Osteoblast (primary cell): ENCODE data around the gene NEUROD6. TPM values are rescaled to one million over a fixed set of nuclear protein-coding genes. Genes with fewer than 3 reads are reported as not detected.

Experiments used
- DNase-seq: peaks from one replicate; pipeline ENCODE4 v3.0.0; 2011; ENCODE audit warnings: low spot score, mixed read lengths; ENCODE audit not compliant: insufficient read length; ENCODE audit errors: missing footprints
- H2AFZ ChIP-seq: 2 replicates; pipeline ENCODE4 v1.6.0; 2011; ENCODE audit warnings: mild to moderate bottlenecking, low read length
- H3K27ac ChIP-seq: 2 replicates; pipeline ENCODE4 v1.5.1; 2011; ENCODE audit warnings: mild to moderate bottlenecking, low read depth, low read length, moderate library complexity
- H3K27me3 ChIP-seq: 2 replicates; pipeline ENCODE4 v1.6.0; 2012; ENCODE audit warnings: mild to moderate bottlenecking, control low read depth, inconsistent platforms, low read length, moderate library complexity; ENCODE audit not compliant: insufficient read depth
- H3K36me3 ChIP-seq: 2 replicates; pipeline ENCODE4 v1.5.1; 2011; ENCODE audit warnings: mild to moderate bottlenecking, low read length, control low read depth, moderate library complexity; ENCODE audit not compliant: insufficient read depth
- H3K4me1 ChIP-seq: 2 replicates; pipeline ENCODE4 v1.5.1; 2011; ENCODE audit warnings: mild to moderate bottlenecking, low read length, control low read depth, moderate library complexity; ENCODE audit not compliant: insufficient read depth
- H3K4me2 ChIP-seq: 2 replicates; pipeline ENCODE4 v1.6.0; 2011; ENCODE audit warnings: mild to moderate bottlenecking, low read length; ENCODE audit not compliant: insufficient read depth
- H3K4me3 ChIP-seq: fragments of 200-600 bp; sonication (generic); 3 replicates; pipeline ENCODE4 v1.5.1; 2012; ENCODE audit warnings: mild to moderate bottlenecking, low read length, inconsistent platforms; ENCODE audit not compliant: insufficient read depth
- H3K79me2 ChIP-seq: 2 replicates; pipeline ENCODE4 v1.6.0; 2012; ENCODE audit warnings: mild to moderate bottlenecking, low read length, control low read depth, inconsistent platforms; ENCODE audit not compliant: insufficient read depth
- H3K9me3 ChIP-seq: 2 replicates; pipeline ENCODE4 v1.5.1; 2011; ENCODE audit warnings: low read depth, low read length, control low read depth
- H4K20me1 ChIP-seq: 2 replicates; pipeline ENCODE4 v1.6.0; 2012; ENCODE audit warnings: mild to moderate bottlenecking, low read length, control low read depth; ENCODE audit not compliant: insufficient read depth
- total RNA-seq: library from RNA; depleted of rRNA; stranded (reverse); fragments of >200 nt; gene quantifications from 2 replicates; pipeline ENCODE4 v1.2.3, GENCODE V29; 2012
- TF ChIP-seq, protein P1 (sequence below): IDR thresholded peaks from 2 replicates; pipeline ENCODE4 v1.5.1; 2011; ENCODE audit warnings: mild to moderate bottlenecking, low read depth, low read length, moderate library complexity; ENCODE audit errors: extremely low read depth

Gene NEUROD6
- total RNA-seq, 1 donor: not detected

DNA sequence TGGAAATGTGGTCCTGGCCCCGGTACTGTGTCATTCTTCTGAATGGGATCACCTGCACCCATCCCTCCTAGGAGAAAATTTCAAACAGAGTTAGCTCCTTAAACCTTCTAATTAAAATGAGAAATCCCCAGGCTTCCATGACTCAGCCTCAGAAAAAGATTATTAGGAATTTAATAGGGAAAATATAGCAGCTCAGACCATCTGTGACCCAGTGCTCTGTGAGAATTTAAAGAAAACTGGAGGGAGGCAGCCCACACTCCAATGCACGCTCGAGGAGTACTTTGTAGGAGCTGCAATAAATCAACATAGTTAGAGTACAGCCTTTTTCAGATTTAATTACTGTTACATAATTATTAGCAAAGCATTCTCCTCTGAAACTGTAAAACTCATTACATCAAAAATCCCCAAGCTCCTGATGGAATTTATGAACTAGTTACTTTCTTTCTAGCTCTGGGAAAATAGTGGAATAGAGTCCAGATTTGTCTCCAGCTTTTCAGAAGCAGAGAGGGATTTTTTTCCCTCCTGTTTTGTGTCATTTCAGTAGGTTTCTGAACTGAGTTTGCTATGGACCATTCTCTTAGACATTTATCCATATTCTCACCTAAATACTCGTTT lies 30.1 kb downstream of the NEUROD6 start:
- Histone ChIP-seq H3K9me3 (no peaks in the 10 kb centered on the region), H4K20me1 (no peaks in the 10 kb centered on the region), H3K4me2 (no peak overlapping the region), H3K27me3 (no peaks in the 10 kb centered on the region), H3K4me3 (no peak overlapping the region), H2AFZ (no peak overlapping the region), H3K36me3 (no peaks in the 10 kb centered on the region), H3K79me2 (no peaks in the 10 kb centered on the region), H3K27ac (no peak overlapping the region), H3K4me1 (no peaks in the 10 kb centered on the region)
- DNase-seq: no peak
- TF ChIP-seq, protein P1, sequence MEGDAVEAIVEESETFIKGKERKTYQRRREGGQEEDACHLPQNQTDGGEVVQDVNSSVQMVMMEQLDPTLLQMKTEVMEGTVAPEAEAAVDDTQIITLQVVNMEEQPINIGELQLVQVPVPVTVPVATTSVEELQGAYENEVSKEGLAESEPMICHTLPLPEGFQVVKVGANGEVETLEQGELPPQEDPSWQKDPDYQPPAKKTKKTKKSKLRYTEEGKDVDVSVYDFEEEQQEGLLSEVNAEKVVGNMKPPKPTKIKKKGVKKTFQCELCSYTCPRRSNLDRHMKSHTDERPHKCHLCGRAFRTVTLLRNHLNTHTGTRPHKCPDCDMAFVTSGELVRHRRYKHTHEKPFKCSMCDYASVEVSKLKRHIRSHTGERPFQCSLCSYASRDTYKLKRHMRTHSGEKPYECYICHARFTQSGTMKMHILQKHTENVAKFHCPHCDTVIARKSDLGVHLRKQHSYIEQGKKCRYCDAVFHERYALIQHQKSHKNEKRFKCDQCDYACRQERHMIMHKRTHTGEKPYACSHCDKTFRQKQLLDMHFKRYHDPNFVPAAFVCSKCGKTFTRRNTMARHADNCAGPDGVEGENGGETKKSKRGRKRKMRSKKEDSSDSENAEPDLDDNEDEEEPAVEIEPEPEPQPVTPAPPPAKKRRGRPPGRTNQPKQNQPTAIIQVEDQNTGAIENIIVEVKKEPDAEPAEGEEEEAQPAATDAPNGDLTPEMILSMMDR: no peak

- H3K36me3 ChIP-seq: no peaks in the 10 kb centered on the region
- TF ChIP-seq, protein P1: no peak
- no peak for DNase-seq
Measured at GRCh38 chr7:31309407-31309806, 31.1 kb downstream of the NEUROD6 start.

DNA sequence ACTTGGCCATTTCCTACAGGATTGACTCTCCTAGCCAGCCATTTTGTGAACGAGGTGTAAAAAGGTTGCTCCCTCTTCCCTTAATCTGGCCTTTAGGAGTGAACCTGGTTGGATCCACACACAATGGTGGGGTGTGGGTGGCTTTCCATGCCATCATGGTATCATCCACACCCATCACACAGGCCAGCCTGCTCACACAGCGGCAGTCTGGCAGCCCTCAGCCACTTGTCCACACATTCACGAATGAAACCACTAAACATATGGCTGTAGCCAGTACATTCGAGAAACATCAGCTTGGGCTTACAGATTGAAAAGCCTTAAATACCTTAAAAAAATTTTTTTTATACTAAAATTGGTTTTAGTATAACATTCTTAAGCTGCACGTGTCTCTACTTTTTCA lies 31.9 kb downstream of the NEUROD6 start:
- Histone ChIP-seq H3K9me3 (no peaks in the 10 kb centered on the region), H3K4me3 (no peak overlapping the region), H3K79me2 (no peaks in the 10 kb centered on the region), H3K4me2 (no peak overlapping the region), H4K20me1 (no peaks in the 10 kb centered on the region), H3K27ac (no peak overlapping the region), H2AFZ (no peak overlapping the region), H3K27me3 (no peaks in the 10 kb centered on the region), H3K36me3 (no peaks in the 10 kb centered on the region), H3K4me1 (no peaks in the 10 kb centered on the region)
- no peak for DNase-seq
- TF ChIP-seq, protein P1: no peak

More at GRCh38 chr7:31309407-31309806, 31.1 kb downstream of the NEUROD6 start:
- Histone ChIP-seq H3K79me2 (no peaks in the 10 kb centered on the region), H2AFZ (no peak overlapping the region), H3K4me2 (no peak overlapping the region), H3K9me3 (no peaks in the 10 kb centered on the region), H3K27me3 (no peaks in the 10 kb centered on the region), H3K4me3 (no peak overlapping the region), H3K27ac (no peak overlapping the region), H3K4me1 (no peaks in the 10 kb centered on the region), H4K20me1 (no peaks in the 10 kb centered on the region)

GRCh38 chr7:31307972-31308371 lies 32.6 kb downstream of the NEUROD6 start:
- Histone ChIP-seq H2AFZ (no peak overlapping the region), H3K79me2 (no peaks in the 10 kb centered on the region), H3K36me3 (no peaks in the 10 kb centered on the region), H3K4me2 (no peak overlapping the region), H3K4me1 (no peaks in the 10 kb centered on the region), H3K27ac (no peak overlapping the region), H3K27me3 (no peaks in the 10 kb centered on the region), H4K20me1 (no peaks in the 10 kb centered on the region), H3K9me3 (no peaks in the 10 kb centered on the region), H3K4me3 (no peak overlapping the region)
- DNase-seq: no peak
- TF ChIP-seq, protein P1: no peak
